GM18951 (cell line): ENCODE measurements around the gene PANX1.

Experiments used
- POLR2A ChIP-seq: IDR thresholded peaks from 4 replicates; pipeline ENCODE4 v1.6.1; 2011; ENCODE audit warnings: mild to moderate bottlenecking; ENCODE audit not compliant: insufficient read length, insufficient read depth; ENCODE audit errors: extremely low read depth
- in situ Hi-C: fragments of 300-500 bp; cut with MboI; formaldehyde crosslinking; loops from one replicate; pipeline ENCODE4 v1.12.0; 2022; ENCODE audit warnings: low sequenced_read_pairs, mixed read lengths, inconsistent platforms; ENCODE audit not compliant: unreplicated experiment

PANX1 gene

DNA sequence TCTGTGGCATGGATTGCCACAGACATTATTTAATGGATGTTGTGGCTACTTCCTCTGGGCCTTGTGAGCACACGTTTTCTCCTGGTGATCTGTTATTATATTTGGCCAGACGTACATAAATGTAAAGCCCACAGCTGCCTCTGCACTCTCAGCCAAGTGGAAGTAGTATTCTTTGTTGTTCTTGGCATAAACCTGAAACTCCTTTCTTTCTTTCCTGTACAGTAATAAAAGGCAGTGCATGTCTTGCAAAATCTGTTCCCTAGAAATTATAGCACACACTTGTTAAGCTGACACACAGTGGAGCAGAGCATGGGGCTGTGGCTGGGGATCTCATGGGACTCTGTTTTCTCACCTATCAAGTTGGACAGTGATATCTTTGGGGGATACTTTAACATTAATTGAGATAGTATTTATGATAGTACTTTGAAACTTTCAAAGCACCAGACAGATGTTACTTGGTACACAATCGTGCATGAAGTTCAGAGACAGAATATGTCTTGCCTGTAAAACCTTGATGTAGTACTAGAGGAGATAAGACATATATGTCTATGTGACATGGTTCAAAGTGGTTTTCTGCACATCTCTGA lies 20.9 kb downstream of the PANX1 start:
- in situ Hi-C loops = loop anchor here (25.0 kb wide), 1 partner anchor 363 kb away; the partner anchor contains the start of gene C11orf97
- TF ChIP-seq POLR2A = no peak

DNA sequence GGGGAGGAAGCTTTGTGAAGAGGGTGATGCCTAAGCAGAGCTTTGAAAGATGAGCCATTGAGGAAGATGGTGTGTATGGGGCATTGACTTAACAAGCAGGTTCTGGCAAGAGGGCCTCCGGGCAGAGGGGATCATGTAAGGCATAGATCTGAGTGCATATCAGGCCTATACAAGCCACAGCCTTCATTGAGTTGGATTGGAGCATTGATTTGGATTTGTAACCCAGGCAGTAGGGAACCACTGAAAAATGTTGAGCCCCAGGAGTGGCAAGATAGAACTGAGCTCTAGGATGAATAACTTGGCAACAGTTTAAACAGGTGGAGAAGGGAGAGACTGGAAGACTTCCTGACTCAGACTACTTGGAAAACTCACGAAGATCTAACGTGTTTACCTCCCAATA lies 21.4 kb downstream of the PANX1 start:
- no peak for TF ChIP-seq POLR2A
- in situ Hi-C loops = loop anchor here (25.0 kb wide), 1 partner anchor 362 kb away; the partner anchor contains the start of gene C11orf97

DNA sequence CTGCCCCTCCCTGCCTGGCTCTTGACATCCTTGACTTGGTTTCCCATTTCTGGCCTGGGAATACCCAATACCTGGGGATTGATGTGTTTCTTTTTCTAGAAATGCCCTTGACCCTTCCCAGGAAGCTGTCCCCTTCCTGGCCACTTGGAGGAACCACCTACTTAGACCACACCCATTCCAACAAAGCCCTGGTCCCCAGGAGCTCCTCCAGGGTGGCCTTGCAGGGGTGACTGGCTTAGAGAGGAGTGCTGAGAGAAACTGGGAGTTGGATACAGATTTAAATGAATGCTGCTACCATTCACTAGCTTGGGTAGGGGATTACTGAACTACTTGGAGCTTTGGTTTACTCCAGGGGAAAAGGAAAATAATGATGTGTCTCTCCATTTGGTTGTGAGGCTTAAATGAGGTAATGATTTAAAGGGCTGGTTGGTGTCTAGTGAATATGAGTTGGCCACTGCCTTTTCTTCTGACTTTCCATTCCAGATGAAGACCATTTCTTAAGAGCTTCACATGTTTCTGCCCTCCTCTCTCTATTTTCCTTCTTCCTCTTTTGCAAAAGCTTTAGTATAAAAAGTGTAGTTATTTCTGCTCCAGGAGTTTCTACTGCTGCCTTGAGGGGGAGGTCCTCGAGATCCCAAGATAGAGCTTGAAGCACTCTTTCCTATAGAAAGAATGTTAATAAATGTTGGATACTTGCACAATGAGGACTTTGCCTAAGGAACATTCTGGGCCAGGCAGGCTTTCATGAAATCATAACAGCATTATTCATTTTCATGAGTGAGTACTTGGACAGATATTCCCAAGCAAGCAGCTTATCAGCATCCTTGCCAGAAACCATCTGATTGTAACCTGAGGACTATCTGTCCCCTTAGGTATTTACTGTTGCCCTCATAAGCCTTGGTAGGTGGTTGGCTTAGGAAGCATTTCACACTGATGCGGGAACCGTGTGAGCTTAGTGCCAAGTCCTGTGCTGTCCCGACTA lies 22.4 kb downstream of the PANX1 start:
- in situ Hi-C loops = loop anchor here (25.0 kb wide), 1 partner anchor 361 kb away; the partner anchor contains the start of gene C11orf97
- TF ChIP-seq POLR2A = no peak

- no peak for TF ChIP-seq POLR2A
- in situ Hi-C loops = loop anchor here (25.0 kb wide), 1 partner anchor 360 kb away; the partner anchor contains the start of gene C11orf97
Observed at GRCh38 chr11:94151903-94152677, 23.4 kb downstream of the PANX1 start.

- TF ChIP-seq POLR2A = no peak
- in situ Hi-C loops = loop anchor here (25.0 kb wide), 1 partner anchor 360 kb away; the partner anchor contains the start of gene C11orf97
Observed at GRCh38 chr11:94152678-94153065, 24.0 kb downstream of the PANX1 start.

- TF ChIP-seq POLR2A = no peak
- in situ Hi-C loops = loop anchor here (25.0 kb wide), 1 partner anchor 359 kb away; the partner anchor contains the start of gene C11orf97
Observed at GRCh38 chr11:94153320-94153719, 24.7 kb downstream of the PANX1 start.

GRCh38 chr11:94154095-94154856 lies 25.6 kb downstream of the PANX1 start:
- TF ChIP-seq POLR2A = no peak
- in situ Hi-C loops = loop anchor here (25.0 kb wide), 1 partner anchor 358 kb away; the partner anchor contains the start of gene C11orf97

- in situ Hi-C loops = loop anchor here (25.0 kb wide), 1 partner anchor 355 kb away; the partner anchor contains the start of gene C11orf97
Observed at GRCh38 chr11:94157339-94157738, 28.7 kb downstream of the PANX1 start.

GRCh38 chr11:94168882-94169281 lies 40.2 kb downstream of the PANX1 start:
- TF ChIP-seq POLR2A = no peak
- in situ Hi-C loops = loop anchor here (25.0 kb wide), 1 partner anchor 343 kb away; the partner anchor contains the start of gene C11orf97

GRCh38 chr11:94169516-94169915 lies 40.9 kb downstream of the PANX1 start:
- in situ Hi-C loops = loop anchor here (25.0 kb wide), 1 partner anchor 343 kb away; the partner anchor contains the start of gene C11orf97
- no peak for TF ChIP-seq POLR2A

DNA sequence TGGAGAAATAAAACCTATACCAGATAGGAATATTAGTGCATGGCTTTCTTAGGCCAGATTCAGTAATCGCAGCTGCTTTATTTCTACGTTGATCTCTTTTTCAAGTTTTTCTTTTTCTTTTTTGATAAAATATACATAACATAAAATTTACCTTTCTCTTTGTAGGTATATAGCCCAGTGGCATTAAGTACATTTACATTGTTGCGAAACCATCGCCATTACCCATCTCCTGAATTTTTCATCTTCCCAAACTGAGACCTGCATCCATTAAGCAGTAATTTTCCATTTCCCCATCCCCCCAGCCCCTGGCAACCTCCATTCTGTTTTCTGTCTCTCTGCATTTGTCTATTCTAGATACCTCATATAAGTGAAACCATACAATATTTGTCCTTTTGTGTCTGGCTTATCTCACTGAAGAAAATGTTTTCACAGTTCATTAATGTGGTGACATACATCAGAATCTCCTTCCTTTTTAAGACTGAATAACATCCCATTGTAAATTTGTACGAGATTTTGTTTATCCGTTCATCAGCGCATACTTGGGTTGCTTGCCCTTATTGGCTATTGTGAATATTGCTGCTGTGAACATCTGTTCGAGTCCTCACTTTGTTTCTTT lies 41.4 kb downstream of the PANX1 start:
- no peak for TF ChIP-seq POLR2A
- in situ Hi-C loops = loop anchor here (25.0 kb wide), 1 partner anchor 342 kb away; the partner anchor contains the start of gene C11orf97

- in situ Hi-C loops = loop anchor here (25.0 kb wide), 1 partner anchor 341 kb away; the partner anchor contains the start of gene C11orf97
- no peak for TF ChIP-seq POLR2A
Observed at GRCh38 chr11:94170953-94171352, 42.3 kb downstream of the PANX1 start.
